HepG2 (cell line): Measurements from ENCODE around the gene EXOSC6. TPM values are rescaled to one million over a fixed set of nuclear protein-coding genes. Genes with fewer than 3 reads are reported as not detected.

Source experiments
- ATAC-seq: fragments of 200-7000 bp; cut with Tn5 transposase; 3 replicates; pipeline ENCODE4 v1.9.1; 2020; ENCODE audit warnings: mild to moderate bottlenecking, moderate library complexity
- BruUV-seq: library from RNA; stranded (reverse); fragments of 400-500 nt; replicated peaks from 2 replicates; lab custom pipeline; 2021; lab: Mats Ljungman, UMichigan
- CTCF ChIA-PET: fragments of 300-600 bp; formaldehyde crosslinking; extraction: SDS; loops from one replicate; lab custom pipeline; 2021; ENCODE audit warnings: low total read pairs, inconsistent platforms, low intra/inter-chr PET ratio; lab: Yijun Ruan, JAX
- POLR2A ChIA-PET: fragments of 350-600 bp; sonication (Branson Sonifier 250); formaldehyde crosslinking; loops from one replicate; lab custom pipeline; 2020; ENCODE audit warnings: antibody characterized with exemption, inconsistent platforms; lab: Yijun Ruan, JAX
- DNase-seq: peaks from one replicate; pipeline ENCODE4 v3.0.0-alpha.2; 2015; ENCODE audit warnings: low spot score
- FAIRE-seq: peaks from 3 replicates; lab custom pipeline; 2011; peaks lifted over from hg19 to GRCh38; lab: Jason Lieb, UNC
- H2AFZ ChIP-seq: one replicate; pipeline ENCODE4 v1.6.1; 2011; ENCODE audit warnings: low read length, inconsistent platforms
- H3K27ac ChIP-seq: fragments of 300-600 bp; 3 replicates; pipeline ENCODE4 v1.8.0; 2011; ENCODE audit warnings: mixed run types, mild to moderate bottlenecking, mixed read lengths, low read length, inconsistent platforms; ENCODE audit not compliant: insufficient read depth; ENCODE audit errors: extremely low read length
- H3K27me3 ChIP-seq, 2 experiments: fragments of 200-600 bp in 1 of 2; 2 replicates in 1 of 2; 3 replicates in 1 of 2; pipeline versions ENCODE4 v1.6.0 to v1.8.0; 2011; ENCODE audit warnings: low read length in 2 of 2, mild to moderate bottlenecking in 2 of 2, moderate library complexity in 2 of 2, inconsistent platforms in 1 of 2; ENCODE audit not compliant: insufficient read depth in 2 of 2, control insufficient read depth in 1 of 2
- H3K36me3 ChIP-seq, 2 experiments: fragments of 200-600 bp in 1 of 2; replicated peaks in 1 of 2; 2 replicates in 1 of 2; 3 replicates in 1 of 2; pipeline versions ENCODE4 v1.5.1 to v1.8.0; 2011; ENCODE audit warnings: low read length in 2 of 2, inconsistent platforms in 1 of 2; ENCODE audit not compliant: insufficient read depth in 2 of 2, control insufficient read depth in 1 of 2
- H3K4me1 ChIP-seq: 2 replicates; pipeline ENCODE4 v1.5.1; 2012; ENCODE audit warnings: low read length, inconsistent platforms; ENCODE audit not compliant: insufficient read depth
- H3K4me2 ChIP-seq: 2 replicates; pipeline ENCODE4 v1.6.0; 2011; ENCODE audit warnings: low read depth, low read length, inconsistent platforms
- H3K4me3 ChIP-seq, 3 experiments: fragments of 200-600 bp in 1 of 3; sonication (generic), shearing (Covaris generic) in 1 of 3; replicated peaks in 1 of 3; 2 replicates each; pipeline ENCODE4 v1.5.1; 2011 to 2016; ENCODE audit warnings: low read length in 3 of 3, inconsistent platforms in 2 of 3, low read depth in 2 of 3, mild to moderate bottlenecking in 2 of 3, control low read depth in 1 of 3, mixed read lengths in 1 of 3; ENCODE audit not compliant: insufficient read depth in 1 of 3
- H3K79me2 ChIP-seq: one replicate; pipeline ENCODE4 v1.6.1; 2011; ENCODE audit warnings: low read length, inconsistent platforms; ENCODE audit not compliant: insufficient read depth
- H3K9ac ChIP-seq: 2 replicates; pipeline ENCODE4 v1.6.0; 2011; ENCODE audit warnings: mild to moderate bottlenecking, low read depth, low read length, inconsistent platforms; ENCODE audit not compliant: insufficient read depth
- H3K9me3 ChIP-seq: 2 replicates; pipeline ENCODE4 v1.5.1; 2012; ENCODE audit warnings: mild to moderate bottlenecking, low read length
- H4K20me1 ChIP-seq: 2 replicates; pipeline ENCODE4 v1.6.0; 2011; ENCODE audit warnings: inconsistent platforms, mild to moderate bottlenecking, low read length, moderate library complexity; ENCODE audit not compliant: insufficient read depth
- GTF2F1 ChIP-seq: fragments of 150-350 bp; IDR thresholded peaks from 2 replicates; pipeline ENCODE4 v1.6.1; 2014; ENCODE audit warnings: low read length
- JUNB ChIP-seq: sonication (generic); formaldehyde crosslinking; IDR thresholded peaks from 2 replicates; pipeline ENCODE4 v1.8.0; 2022; ENCODE audit warnings: missing genetic modification reagents, mild to moderate bottlenecking, borderline replicate concordance
- NR2C2 ChIP-seq: sonication (generic); formaldehyde crosslinking; IDR thresholded peaks from 2 replicates; pipeline ENCODE4 v1.4.0; 2020; ENCODE audit warnings: missing genetic modification reagents, mild to moderate bottlenecking, moderate library complexity, borderline replicate concordance
- PAWR ChIP-seq: sonication (generic); formaldehyde crosslinking; IDR thresholded peaks from 2 replicates; pipeline ENCODE4 v1.4.0; 2020; ENCODE audit warnings: missing genetic modification reagents, mild to moderate bottlenecking, borderline replicate concordance
- SMAD1 ChIP-seq: sonication (generic); formaldehyde crosslinking; IDR thresholded peaks from 2 replicates; pipeline ENCODE4 v1.4.0; 2020; ENCODE audit warnings: missing genetic modification reagents, low read depth, mild to moderate bottlenecking, borderline replicate concordance
- ZNF709 ChIP-seq: sonication (generic); formaldehyde crosslinking; IDR thresholded peaks from 2 replicates; pipeline ENCODE4 v1.5.0; 2020; ENCODE audit warnings: mild to moderate bottlenecking, missing genetic modification reagents
- WGBS: methylation state at CpG from one replicate; pipeline ENCODE4 v1.1.6; 2017; ENCODE audit warnings: low lambda C conversion rate; 5-methylcytosine and 5-hydroxymethylcytosine counted together
- in situ Hi-C: cut with HindIII; loops from 2 replicates; pipeline ENCODE4 v1.10.0; 2017; ENCODE audit warnings: low pct_unique_long_range_greater_than_20kb; ENCODE audit not compliant: extremely low pct_ligation_motif_present
- intact Hi-C: fragments of 100-400 bp; cut with micrococcal nuclease; formaldehyde crosslinking; loops from one replicate; pipeline ENCODE4 v1.10.0; 2022; ENCODE audit not compliant: unreplicated experiment
- polyA plus RNA-seq, 8 experiments: library from polyadenylated mRNA; depleted of rRNA in 3 of 8; stranded (reverse) in 7 of 8; unstranded in 1 of 8; fragments of >200 nt; fragmentation: Illumina TruSeq in 4 of 8; extraction: Trizol in 4 of 8; gene quantifications; 2 replicates each; pipeline versions ENCODE4 v1.2.1 to v1.2.3, GENCODE V29; 2011 to 2016; ENCODE audit warnings: low read depth in 4 of 8, missing spikeins in 1 of 8, mixed read lengths in 1 of 8; ENCODE audit not compliant: insufficient read depth in 1 of 8
- total RNA-seq, 5 experiments: library from RNA; depleted of rRNA; stranded (reverse); fragments of >200 nt; fragmentation: Illumina TruSeq; extraction: Trizol; gene quantifications; 2 replicates each; pipeline ENCODE4 v1.2.3, GENCODE V29; 2016; ENCODE audit warnings: low read depth in 1 of 5
- TF ChIP-seq, protein P1 (sequence below): sonication (generic); formaldehyde crosslinking; IDR thresholded peaks from 2 replicates; pipeline ENCODE4 v1.8.1; 2023; ENCODE audit warnings: mild to moderate bottlenecking, inconsistent platforms, moderate library complexity, missing genetic modification reagents, borderline replicate concordance
- TF ChIP-seq, protein P2 (sequence below): sonication (generic); formaldehyde crosslinking; IDR thresholded peaks from 2 replicates; pipeline ENCODE4 v1.5.0; 2020; ENCODE audit warnings: mild to moderate bottlenecking, missing genetic modification reagents
- TF ChIP-seq, protein P3 (sequence below): sonication (generic); formaldehyde crosslinking; IDR thresholded peaks from 2 replicates; pipeline ENCODE4 v1.5.0; 2020; ENCODE audit warnings: mild to moderate bottlenecking, missing genetic modification reagents

The EXOSC6 gene
- total and polyA plus RNA-seq, 2 of the 13 experiments (the other 11 are each of a cell fraction or from before 2014, with no cell fraction given), result 13.1 to 39.9 TPM

DNA sequence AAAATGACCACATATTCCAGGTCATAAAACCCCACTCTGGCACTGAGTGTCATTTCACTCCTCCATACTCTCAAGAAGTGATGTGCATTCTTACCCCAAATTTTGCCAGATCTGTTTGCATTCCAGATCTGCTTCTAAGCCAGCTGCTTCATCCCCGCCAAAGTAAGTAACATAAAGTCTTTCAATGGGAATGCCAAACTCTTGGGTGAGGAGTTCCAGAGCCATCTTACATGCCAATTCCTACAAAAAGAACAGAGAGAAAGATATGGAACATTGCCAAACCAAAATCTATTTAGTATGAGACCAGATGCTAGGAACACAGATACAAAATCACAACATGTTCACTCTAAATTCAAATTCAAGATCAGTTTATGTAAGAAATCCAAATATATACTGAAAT is 24.7 kb upstream of the EXOSC6 start (continued):
- TF ChIP-seq, protein P1, sequence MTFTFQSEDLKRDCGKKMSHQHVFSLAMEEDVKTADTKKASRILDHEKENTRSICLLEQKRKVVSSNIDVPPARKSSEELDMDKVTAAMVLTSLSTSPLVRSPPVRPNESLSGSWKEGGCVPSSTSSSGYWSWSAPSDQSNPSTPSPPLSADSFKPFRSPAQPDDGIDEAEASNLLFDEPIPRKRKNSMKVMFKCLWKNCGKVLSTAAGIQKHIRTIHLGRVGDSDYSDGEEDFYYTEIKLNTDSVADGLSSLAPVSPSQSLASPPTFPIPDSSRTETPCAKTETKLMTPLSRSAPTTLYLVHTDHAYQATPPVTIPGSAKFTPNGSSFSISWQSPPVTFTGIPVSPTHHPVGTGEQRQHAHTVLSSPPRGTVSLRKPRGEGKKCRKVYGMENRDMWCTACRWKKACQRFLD (CRISPR knock-in tag), result no peak
- TF ChIP-seq ZNF709 (CRISPR knock-in tag), result no peak
- no peak for TF ChIP-seq NR2C2

DNA sequence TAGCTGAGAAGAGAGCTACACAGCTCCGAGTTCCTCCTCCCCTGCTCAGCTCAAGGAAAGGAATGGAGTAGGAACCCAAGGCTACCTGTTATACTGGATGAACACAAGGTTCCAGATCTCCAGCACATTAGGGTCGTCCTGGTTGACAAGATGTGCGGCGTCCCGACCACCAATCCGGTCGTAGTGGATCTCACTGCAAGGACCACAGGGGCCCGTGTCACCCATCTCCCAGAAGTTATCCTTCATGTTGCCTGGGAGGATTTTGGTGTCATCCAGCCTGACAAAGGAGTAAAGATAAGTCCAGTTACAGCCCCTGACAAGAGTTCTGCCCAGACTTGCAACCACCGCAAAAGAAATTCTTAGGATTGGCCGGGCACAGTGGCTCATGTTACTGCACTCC is 20.0 kb upstream of the EXOSC6 start:
- H3K9ac ChIP-seq, result no peak overlapping the region
- H3K9me3 ChIP-seq, result no peaks in the 10 kb centered on the region
- H3K4me3 ChIP-seq, result no peak overlapping the region
- H3K27ac ChIP-seq, result no peak overlapping the region
- FAIRE-seq, result no peak
- in situ Hi-C loops, result no loop called here
- no peak for DNase-seq
- intact Hi-C loops, result no loop called here
- no peaks in the 10 kb centered on the region for H3K79me2 ChIP-seq
- H3K36me3 ChIP-seq, result peaks cover 39 to 80% of the 10 kb centered on the region in 2 experiments
- H3K4me1 ChIP-seq, result no peaks in the 10 kb centered on the region
- WGBS, result 98% methylated on average over 10 of the region's 10 CpGs
- H3K4me2 ChIP-seq, result no peak overlapping the region
- no peak for ATAC-seq
- H2AFZ ChIP-seq, result no peak overlapping the region
- H4K20me1 ChIP-seq, result no peaks in the 10 kb centered on the region; the same call in 1 of the 2 replicates
- POLR2A ChIA-PET, result interaction anchor here (1.1 to 1.4 kb wide), 3 partner anchors 8 to 20 kb away, joined by 3 to 4 read pairs (median 3); partner anchors contain the start of gene EXOSC6
- CTCF ChIA-PET, result no interaction called here
- no peaks in the 10 kb centered on the region for H3K27me3 ChIP-seq
- BruUV-seq, result no TSS peak
- no peak for TF ChIP-seq SMAD1 (CRISPR knock-in tag)
- no peak for TF ChIP-seq JUNB (CRISPR knock-in tag)
- TF ChIP-seq, protein P2, sequence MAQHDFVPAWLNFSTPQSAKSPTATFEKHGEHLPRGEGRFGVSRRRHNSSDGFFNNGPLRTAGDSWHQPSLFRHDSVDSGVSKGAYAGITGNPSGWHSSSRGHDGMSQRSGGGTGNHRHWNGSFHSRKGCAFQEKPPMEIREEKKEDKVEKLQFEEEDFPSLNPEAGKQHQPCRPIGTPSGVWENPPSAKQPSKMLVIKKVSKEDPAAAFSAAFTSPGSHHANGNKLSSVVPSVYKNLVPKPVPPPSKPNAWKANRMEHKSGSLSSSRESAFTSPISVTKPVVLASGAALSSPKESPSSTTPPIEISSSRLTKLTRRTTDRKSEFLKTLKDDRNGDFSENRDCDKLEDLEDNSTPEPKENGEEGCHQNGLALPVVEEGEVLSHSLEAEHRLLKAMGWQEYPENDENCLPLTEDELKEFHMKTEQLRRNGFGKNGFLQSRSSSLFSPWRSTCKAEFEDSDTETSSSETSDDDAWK (CRISPR knock-in tag), result no peak
- no peak for TF ChIP-seq GTF2F1
- no peak for TF ChIP-seq PAWR (CRISPR knock-in tag)
- TF ChIP-seq, protein P3, sequence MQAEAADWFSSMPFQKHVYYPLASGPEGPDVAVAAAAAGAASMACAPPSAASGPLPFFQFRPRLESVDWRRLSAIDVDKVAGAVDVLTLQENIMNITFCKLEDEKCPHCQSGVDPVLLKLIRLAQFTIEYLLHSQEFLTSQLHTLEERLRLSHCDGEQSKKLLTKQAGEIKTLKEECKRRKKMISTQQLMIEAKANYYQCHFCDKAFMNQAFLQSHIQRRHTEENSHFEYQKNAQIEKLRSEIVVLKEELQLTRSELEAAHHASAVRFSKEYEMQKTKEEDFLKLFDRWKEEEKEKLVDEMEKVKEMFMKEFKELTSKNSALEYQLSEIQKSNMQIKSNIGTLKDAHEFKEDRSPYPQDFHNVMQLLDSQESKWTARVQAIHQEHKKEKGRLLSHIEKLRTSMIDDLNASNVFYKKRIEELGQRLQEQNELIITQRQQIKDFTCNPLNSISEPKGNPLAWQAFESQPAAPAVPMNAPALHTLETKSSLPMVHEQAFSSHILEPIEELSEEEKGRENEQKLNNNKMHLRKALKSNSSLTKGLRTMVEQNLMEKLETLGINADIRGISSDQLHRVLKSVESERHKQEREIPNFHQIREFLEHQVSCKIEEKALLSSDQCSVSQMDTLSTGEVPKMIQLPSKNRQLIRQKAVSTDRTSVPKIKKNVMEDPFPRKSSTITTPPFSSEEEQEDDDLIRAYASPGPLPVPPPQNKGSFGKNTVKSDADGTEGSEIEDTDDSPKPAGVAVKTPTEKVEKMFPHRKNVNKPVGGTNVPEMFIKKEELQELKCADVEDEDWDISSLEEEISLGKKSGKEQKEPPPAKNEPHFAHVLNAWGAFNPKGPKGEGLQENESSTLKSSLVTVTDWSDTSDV (CRISPR knock-in tag), result no peak
